ENCODE results near the gene PSMD10. TPM values are rescaled to one million over a fixed set of nuclear protein-coding genes. Genes with fewer than 3 reads are reported as not detected.

The PSMD10 gene
- total and polyA plus RNA-seq, 2 of the 8 experiments (the other 6 are each of a cell fraction or from before 2014, with no cell fraction given), result 49.9 to 79.9 TPM

DNA sequence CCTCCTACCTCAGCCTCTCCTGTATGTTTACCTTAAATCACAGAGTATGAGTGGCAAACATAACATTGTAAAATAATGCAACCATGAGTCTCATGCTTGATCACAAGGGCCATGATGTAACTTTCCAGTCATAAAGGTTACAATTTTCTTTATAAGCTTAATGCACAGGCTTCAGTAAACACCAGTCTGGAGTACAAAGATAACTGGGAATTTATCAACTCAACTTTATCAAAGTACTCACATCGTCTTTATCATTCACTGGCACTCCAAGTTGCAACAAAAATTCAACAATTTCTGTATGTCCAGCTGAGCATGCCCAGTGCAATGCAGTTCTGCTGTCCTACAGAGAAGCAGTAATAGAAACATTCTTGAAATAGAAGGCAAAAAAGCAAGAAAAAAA is 2.8 kb downstream of the PSMD10 start (continued):
- TF ChIP-seq TEAD4 (IDR thresholded peaks at IDR 0.05; ENCODE audit: low read depth, low read length), result no peak
- TF ChIP-seq SP1 (IDR thresholded peaks at IDR 0.05; ENCODE audit: low read depth, low read length), result no peak
- TF ChIP-seq, protein P1, sequence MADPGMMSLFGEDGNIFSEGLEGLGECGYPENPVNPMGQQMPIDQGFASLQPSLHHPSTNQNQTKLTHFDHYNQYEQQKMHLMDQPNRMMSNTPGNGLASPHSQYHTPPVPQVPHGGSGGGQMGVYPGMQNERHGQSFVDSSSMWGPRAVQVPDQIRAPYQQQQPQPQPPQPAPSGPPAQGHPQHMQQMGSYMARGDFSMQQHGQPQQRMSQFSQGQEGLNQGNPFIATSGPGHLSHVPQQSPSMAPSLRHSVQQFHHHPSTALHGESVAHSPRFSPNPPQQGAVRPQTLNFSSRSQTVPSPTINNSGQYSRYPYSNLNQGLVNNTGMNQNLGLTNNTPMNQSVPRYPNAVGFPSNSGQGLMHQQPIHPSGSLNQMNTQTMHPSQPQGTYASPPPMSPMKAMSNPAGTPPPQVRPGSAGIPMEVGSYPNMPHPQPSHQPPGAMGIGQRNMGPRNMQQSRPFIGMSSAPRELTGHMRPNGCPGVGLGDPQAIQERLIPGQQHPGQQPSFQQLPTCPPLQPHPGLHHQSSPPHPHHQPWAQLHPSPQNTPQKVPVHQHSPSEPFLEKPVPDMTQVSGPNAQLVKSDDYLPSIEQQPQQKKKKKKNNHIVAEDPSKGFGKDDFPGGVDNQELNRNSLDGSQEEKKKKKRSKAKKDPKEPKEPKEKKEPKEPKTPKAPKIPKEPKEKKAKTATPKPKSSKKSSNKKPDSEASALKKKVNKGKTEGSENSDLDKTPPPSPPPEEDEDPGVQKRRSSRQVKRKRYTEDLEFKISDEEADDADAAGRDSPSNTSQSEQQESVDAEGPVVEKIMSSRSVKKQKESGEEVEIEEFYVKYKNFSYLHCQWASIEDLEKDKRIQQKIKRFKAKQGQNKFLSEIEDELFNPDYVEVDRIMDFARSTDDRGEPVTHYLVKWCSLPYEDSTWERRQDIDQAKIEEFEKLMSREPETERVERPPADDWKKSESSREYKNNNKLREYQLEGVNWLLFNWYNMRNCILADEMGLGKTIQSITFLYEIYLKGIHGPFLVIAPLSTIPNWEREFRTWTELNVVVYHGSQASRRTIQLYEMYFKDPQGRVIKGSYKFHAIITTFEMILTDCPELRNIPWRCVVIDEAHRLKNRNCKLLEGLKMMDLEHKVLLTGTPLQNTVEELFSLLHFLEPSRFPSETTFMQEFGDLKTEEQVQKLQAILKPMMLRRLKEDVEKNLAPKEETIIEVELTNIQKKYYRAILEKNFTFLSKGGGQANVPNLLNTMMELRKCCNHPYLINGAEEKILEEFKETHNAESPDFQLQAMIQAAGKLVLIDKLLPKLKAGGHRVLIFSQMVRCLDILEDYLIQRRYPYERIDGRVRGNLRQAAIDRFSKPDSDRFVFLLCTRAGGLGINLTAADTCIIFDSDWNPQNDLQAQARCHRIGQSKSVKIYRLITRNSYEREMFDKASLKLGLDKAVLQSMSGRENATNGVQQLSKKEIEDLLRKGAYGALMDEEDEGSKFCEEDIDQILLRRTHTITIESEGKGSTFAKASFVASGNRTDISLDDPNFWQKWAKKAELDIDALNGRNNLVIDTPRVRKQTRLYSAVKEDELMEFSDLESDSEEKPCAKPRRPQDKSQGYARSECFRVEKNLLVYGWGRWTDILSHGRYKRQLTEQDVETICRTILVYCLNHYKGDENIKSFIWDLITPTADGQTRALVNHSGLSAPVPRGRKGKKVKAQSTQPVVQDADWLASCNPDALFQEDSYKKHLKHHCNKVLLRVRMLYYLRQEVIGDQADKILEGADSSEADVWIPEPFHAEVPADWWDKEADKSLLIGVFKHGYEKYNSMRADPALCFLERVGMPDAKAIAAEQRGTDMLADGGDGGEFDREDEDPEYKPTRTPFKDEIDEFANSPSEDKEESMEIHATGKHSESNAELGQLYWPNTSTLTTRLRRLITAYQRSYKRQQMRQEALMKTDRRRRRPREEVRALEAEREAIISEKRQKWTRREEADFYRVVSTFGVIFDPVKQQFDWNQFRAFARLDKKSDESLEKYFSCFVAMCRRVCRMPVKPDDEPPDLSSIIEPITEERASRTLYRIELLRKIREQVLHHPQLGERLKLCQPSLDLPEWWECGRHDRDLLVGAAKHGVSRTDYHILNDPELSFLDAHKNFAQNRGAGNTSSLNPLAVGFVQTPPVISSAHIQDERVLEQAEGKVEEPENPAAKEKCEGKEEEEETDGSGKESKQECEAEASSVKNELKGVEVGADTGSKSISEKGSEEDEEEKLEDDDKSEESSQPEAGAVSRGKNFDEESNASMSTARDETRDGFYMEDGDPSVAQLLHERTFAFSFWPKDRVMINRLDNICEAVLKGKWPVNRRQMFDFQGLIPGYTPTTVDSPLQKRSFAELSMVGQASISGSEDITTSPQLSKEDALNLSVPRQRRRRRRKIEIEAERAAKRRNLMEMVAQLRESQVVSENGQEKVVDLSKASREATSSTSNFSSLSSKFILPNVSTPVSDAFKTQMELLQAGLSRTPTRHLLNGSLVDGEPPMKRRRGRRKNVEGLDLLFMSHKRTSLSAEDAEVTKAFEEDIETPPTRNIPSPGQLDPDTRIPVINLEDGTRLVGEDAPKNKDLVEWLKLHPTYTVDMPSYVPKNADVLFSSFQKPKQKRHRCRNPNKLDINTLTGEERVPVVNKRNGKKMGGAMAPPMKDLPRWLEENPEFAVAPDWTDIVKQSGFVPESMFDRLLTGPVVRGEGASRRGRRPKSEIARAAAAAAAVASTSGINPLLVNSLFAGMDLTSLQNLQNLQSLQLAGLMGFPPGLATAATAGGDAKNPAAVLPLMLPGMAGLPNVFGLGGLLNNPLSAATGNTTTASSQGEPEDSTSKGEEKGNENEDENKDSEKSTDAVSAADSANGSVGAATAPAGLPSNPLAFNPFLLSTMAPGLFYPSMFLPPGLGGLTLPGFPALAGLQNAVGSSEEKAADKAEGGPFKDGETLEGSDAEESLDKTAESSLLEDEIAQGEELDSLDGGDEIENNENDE (IDR thresholded peaks at IDR 0.05; ENCODE audit: insufficient replicate concordance, low read length), result no peak
- no peak for TF ChIP-seq MAFK (IDR thresholded peaks at IDR 0.05; ENCODE audit: low read depth, low read length)
- TF ChIP-seq BACH1 (IDR thresholded peaks at IDR 0.05; ENCODE audit: low read length), result no peak
- no peak for TF ChIP-seq CBX5 (IDR thresholded peaks at IDR 0.05; ENCODE audit: low read depth, low read length)
- TF ChIP-seq GTF2F1 (IDR thresholded peaks at IDR 0.05; ENCODE audit: borderline replicate concordance, low read depth, low read length), result no peak
- TF ChIP-seq NANOG (IDR thresholded peaks at IDR 0.05; ENCODE audit: insufficient read depth, low read depth, low read length, poor library complexity, severe bottlenecking), result no peak
- no peak for TF ChIP-seq HDAC6 (IDR thresholded peaks at IDR 0.05; ENCODE audit: low read depth, low read length)
